Measurements from ENCODE around the gene CYP19A1.

- TF ChIP-seq CTCF (IDR thresholded peaks at IDR 0.05; ENCODE audit: control extremely low read depth in 1 of 3, insufficient read depth in 1 of 3, low read depth in 1 of 3, low read length in 3 of 3) (no peak), CREB1 (IDR thresholded peaks at IDR 0.05) (no peak), POLR2A (IDR thresholded peaks at IDR 0.05; ENCODE audit: control extremely low read depth in 1 of 2, low read depth in 2 of 2, low read length in 2 of 2) (no peak), SIX5 (IDR thresholded peaks at IDR 0.05; ENCODE audit: low read depth, low read length) (no peak), RXRA (IDR thresholded peaks at IDR 0.05; ENCODE audit: insufficient read depth, low read depth, low read length) (no peak), EGR1 (IDR thresholded peaks at IDR 0.05; ENCODE audit: borderline replicate concordance, low read depth, low read length) (no peak), CHD2 (IDR thresholded peaks at IDR 0.05; ENCODE audit: low read length) (no peak), EP300 (IDR thresholded peaks at IDR 0.05; ENCODE audit: borderline replicate concordance in 1 of 2, low read depth in 2 of 2, low read length in 2 of 2) (no peak)
These were observed 133.1 kb downstream of the CYP19A1 start for GRCh38 chr15:51205050-51205975.
